K562 (cell line): Measurements from ENCODE around the gene TMEM95.

Experiments used
- EZH2 ChIP-seq: IDR thresholded peaks from 2 replicates; pipeline ENCODE4 v1.6.1; 2012; ENCODE audit warnings: low read depth, mild to moderate bottlenecking, inconsistent platforms, low read length, borderline replicate concordance
- FOXK1 ChIP-seq: sonication (generic); formaldehyde crosslinking; IDR thresholded peaks from 2 replicates; pipeline ENCODE4 v1.8.0; 2022; ENCODE audit warnings: missing genetic modification reagents, mild to moderate bottlenecking, borderline replicate concordance
- KDM4B ChIP-seq, 2 experiments: fragments of 450-650 bp in 1 of 2; sonication (generic) in 1 of 2; IDR thresholded peaks; 2 replicates each; pipeline ENCODE4 v1.6.1; 2016 to 2017; ENCODE audit warnings: borderline replicate concordance in 2 of 2, antibody characterized with exemption in 1 of 2, low read depth in 1 of 2, mild to moderate bottlenecking in 1 of 2
- KLF16 ChIP-seq: IDR thresholded peaks from 2 replicates; pipeline ENCODE4 v1.6.1; 2016; ENCODE audit warnings: antibody characterized with exemption
- MAZ ChIP-seq, 2 experiments: fragments of 450-650 bp in 1 of 2; sonication (generic) in 1 of 2; formaldehyde crosslinking; IDR thresholded peaks in 1 of 2; conservative IDR thresholded peaks in 1 of 2; 2 replicates each; pipeline versions ENCODE4 v1.4.0 to v1.5.0; 2020; ENCODE audit warnings: mild to moderate bottlenecking in 1 of 2, missing genetic modification reagents in 1 of 2
- RAD51 ChIP-seq: fragments of 450-650 bp; IDR thresholded peaks from 2 replicates; pipeline ENCODE4 v1.7.1; 2016; ENCODE audit warnings: low read depth, mild to moderate bottlenecking, borderline replicate concordance
- SMARCA4 ChIP-seq: fragments of 450-650 bp; IDR thresholded peaks from 2 replicates; pipeline ENCODE4 v1.6.1; 2016
- SOX6 ChIP-seq: fragments of 450-650 bp; IDR thresholded peaks from 2 replicates; pipeline ENCODE4 v1.6.1; 2014; ENCODE audit warnings: mild to moderate bottlenecking
- SREBF2 ChIP-seq: sonication (generic); formaldehyde crosslinking; IDR thresholded peaks from 2 replicates; pipeline ENCODE4 v1.4.0; 2020; ENCODE audit warnings: mild to moderate bottlenecking, missing genetic modification reagents
- ZC3H4 ChIP-seq: sonication (generic); formaldehyde crosslinking; IDR thresholded peaks from 2 replicates; pipeline ENCODE4 v1.9.0; 2021; ENCODE audit warnings: missing genetic modification reagents, borderline replicate concordance
- TF ChIP-seq, protein P1 (sequence below): sonication (generic); formaldehyde crosslinking; IDR thresholded peaks from 2 replicates; pipeline ENCODE4 v1.8.0; 2023; ENCODE audit warnings: mild to moderate bottlenecking, missing genetic modification reagents
- TF ChIP-seq, protein P2 (sequence below): fragments of 450-650 bp; formaldehyde crosslinking; IDR thresholded peaks from 2 replicates; pipeline ENCODE4 v1.4.0; 2022; ENCODE audit warnings: mild to moderate bottlenecking, moderate library complexity

DNA sequence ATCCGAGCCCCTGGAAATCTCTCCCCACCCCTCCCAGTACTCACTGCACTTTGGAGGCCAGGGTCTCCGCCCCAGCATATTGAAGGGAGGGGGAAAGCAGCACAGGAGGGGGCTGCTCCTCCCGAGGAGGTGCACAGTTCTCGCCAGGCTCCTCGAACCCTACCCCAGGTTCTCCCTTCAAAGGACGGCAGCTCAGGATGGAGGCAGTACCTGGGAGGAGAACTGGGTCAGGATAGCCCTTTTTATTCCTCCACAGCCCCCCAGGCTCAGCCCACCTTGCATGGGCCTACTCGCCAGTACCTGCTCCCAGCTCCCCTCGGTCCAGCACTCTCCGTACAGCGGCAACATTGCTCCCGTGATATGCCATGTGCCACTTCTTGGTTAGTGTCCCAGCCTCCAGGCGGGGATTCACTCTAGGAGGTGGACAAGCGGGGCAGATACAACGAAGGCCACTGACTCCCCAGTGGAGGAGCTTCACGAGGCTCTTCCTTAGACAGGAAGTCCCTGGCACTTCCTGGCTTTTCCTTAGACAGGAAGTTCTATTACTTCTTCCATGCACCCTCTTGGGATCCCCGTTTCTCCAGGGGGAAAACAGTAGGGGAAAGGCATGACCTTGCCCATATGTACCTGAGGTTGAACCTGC lies 37.7 kb upstream of the TMEM95 start:
- TF ChIP-seq, protein P1, sequence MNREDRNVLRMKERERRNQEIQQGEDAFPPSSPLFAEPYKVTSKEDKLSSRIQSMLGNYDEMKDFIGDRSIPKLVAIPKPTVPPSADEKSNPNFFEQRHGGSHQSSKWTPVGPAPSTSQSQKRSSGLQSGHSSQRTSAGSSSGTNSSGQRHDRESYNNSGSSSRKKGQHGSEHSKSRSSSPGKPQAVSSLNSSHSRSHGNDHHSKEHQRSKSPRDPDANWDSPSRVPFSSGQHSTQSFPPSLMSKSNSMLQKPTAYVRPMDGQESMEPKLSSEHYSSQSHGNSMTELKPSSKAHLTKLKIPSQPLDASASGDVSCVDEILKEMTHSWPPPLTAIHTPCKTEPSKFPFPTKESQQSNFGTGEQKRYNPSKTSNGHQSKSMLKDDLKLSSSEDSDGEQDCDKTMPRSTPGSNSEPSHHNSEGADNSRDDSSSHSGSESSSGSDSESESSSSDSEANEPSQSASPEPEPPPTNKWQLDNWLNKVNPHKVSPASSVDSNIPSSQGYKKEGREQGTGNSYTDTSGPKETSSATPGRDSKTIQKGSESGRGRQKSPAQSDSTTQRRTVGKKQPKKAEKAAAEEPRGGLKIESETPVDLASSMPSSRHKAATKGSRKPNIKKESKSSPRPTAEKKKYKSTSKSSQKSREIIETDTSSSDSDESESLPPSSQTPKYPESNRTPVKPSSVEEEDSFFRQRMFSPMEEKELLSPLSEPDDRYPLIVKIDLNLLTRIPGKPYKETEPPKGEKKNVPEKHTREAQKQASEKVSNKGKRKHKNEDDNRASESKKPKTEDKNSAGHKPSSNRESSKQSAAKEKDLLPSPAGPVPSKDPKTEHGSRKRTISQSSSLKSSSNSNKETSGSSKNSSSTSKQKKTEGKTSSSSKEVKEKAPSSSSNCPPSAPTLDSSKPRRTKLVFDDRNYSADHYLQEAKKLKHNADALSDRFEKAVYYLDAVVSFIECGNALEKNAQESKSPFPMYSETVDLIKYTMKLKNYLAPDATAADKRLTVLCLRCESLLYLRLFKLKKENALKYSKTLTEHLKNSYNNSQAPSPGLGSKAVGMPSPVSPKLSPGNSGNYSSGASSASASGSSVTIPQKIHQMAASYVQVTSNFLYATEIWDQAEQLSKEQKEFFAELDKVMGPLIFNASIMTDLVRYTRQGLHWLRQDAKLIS (CRISPR knock-in tag), result no peak
- TF ChIP-seq SMARCA4 (no peak), KLF16 (no peak), MAZ (CRISPR knock-in tag; conservative IDR thresholded peaks at IDR 0.05 in 1 of 2, IDR thresholded peaks at IDR 0.05 in 1 of 2) (no peak), KDM4B (IDR thresholded peaks at IDR 0.05; ENCODE audit: borderline replicate concordance in 2 of 2, low read depth in 1 of 2) (no peak), RAD51 (no peak), SOX6 (no peak), EZH2 (no peak), FOXK1 (CRISPR knock-in tag) (no peak), ZC3H4 (no peak), SREBF2 (CRISPR knock-in tag) (no peak)
- TF ChIP-seq, protein P2, sequence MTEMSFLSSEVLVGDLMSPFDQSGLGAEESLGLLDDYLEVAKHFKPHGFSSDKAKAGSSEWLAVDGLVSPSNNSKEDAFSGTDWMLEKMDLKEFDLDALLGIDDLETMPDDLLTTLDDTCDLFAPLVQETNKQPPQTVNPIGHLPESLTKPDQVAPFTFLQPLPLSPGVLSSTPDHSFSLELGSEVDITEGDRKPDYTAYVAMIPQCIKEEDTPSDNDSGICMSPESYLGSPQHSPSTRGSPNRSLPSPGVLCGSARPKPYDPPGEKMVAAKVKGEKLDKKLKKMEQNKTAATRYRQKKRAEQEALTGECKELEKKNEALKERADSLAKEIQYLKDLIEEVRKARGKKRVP (CRISPR knock-in tag), result no peak
